RPMI7951 (cell line): Measurements from ENCODE around the gene MNAT1. TPM values are rescaled to one million over a fixed set of nuclear protein-coding genes. Genes with fewer than 3 reads are reported as not detected.

Source experiments
- DNase-seq: peaks from one replicate; pipeline ENCODE4 v3.0.0-alpha.2; 2012; ENCODE audit warnings: low read depth
- total RNA-seq: library from RNA; depleted of rRNA; stranded (reverse); fragments of >200 nt; shearing (Covaris generic); gene quantifications from 2 replicates; pipeline ENCODE4 v1.2.3, GENCODE V29; 2014

Gene MNAT1
- total RNA-seq, 1 experiment from 2014 or later: 75.5 TPM

- DNase-seq: peak; percentile 21
These were observed 233.5 kb downstream of the MNAT1 start for GRCh38 chr14:60968099-60968498.

GRCh38 chr14:60968671-60969070 lies 234.1 kb downstream of the MNAT1 start:
- DNase-seq: no peak

GRCh38 chr14:60970146-60970545 lies 235.6 kb downstream of the MNAT1 start:
- no peak for DNase-seq

- no peak for DNase-seq
These were observed 236.7 kb downstream of the MNAT1 start for GRCh38 chr14:60971271-60971670.

DNA sequence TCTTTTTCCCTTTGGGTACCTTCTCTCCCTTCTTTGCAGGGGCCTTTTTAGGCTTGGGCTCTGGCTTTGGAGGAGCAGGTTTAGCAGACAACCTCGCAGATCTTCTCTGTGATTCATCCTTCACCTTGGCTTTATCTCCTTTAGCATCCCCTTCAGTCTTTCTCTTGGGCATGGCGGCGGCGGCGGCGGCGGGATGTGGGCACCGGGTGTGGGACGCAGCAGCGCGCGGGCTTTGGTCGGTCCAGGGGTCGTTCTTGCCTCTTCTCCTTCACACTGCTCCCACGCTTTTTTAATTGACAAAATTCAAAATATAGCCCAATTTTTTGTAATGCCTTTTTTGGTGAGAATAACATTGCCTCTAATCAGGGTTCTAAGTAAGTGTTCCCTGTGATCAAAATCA lies 237.7 kb downstream of the MNAT1 start:
- no peak for DNase-seq

DNA sequence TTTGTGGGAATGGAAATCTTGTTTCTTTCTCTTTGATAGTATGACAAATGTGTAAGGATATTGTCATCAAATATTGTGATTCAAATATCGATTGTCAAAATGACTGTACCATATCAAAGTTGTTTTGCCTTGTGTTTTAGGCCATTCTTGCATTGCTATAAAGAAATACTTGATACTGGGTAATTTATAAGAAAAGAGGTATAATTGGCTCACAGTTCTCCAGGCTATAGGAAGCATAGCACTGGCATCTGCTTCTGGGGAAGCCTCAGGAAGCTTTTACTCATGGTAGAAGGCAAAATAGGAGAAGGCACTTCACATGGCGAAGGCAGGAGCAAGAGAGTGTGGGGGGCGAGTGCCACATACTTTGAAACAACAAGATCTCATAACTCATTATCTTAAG lies 238.5 kb downstream of the MNAT1 start:
- DNase-seq: no peak

GRCh38 chr14:60974090-60974651 lies 239.6 kb downstream of the MNAT1 start:
- DNase-seq: no peak

- DNase-seq: no peak
These were observed 241.0 kb downstream of the MNAT1 start for GRCh38 chr14:60975551-60975950.

- DNase-seq: peak; percentile 7
These were observed 243.3 kb downstream of the MNAT1 start for GRCh38 chr14:60977847-60978246.

- DNase-seq: peak; percentile 93
These were observed 246.5 kb downstream of the MNAT1 start, which contains the start of the genes SLC38A6 and TRMT5 for GRCh38 chr14:60980811-60981632. SLC38A6 (plus strand) TSS chr14:60981245; CDS start chr14:60981278, 33 bp downstream. TRMT5 (minus strand) TSS chr14:60981079; CDS start chr14:60980973, 106 bp downstream.

DNA sequence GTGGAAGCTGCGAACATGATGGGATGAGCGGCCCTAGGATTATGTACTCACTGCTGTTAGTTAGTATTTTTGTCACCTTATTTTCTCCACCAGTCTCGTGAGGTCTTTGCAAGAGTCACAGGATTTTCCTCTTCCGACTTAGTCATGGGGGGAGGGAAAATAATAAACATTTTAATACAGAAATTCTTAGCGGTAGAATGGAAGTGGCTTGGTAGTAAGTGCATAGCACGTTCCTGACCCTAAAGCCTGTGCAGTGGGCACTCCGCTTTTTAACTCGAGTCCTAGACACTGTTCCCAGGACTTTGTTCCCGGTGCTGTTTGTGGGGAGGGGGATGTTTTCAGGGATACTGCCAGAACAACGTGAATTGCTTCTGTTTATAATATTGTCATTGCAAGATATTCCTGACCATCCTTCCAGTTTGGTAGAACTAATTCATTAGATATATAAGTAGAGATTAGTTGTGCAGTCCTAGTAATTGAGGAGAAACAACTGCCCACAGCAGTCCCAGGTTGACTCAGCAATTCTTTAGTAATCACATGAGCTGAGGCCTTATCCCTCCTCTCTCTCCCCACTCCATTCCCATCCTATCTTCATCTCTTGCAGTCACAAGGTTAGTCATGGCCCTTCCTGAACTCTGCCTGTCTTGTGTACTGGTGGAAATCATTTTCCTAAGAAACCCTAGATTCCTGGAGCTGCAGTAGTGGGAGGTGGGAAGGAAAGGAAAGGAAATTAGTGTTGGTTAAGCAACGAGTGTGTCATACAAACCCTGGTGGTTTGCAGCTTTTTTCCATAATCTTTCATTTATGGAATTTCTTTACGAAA lies 247.3 kb downstream of the MNAT1 start:
- peak; percentile 72 for DNase-seq

DNA sequence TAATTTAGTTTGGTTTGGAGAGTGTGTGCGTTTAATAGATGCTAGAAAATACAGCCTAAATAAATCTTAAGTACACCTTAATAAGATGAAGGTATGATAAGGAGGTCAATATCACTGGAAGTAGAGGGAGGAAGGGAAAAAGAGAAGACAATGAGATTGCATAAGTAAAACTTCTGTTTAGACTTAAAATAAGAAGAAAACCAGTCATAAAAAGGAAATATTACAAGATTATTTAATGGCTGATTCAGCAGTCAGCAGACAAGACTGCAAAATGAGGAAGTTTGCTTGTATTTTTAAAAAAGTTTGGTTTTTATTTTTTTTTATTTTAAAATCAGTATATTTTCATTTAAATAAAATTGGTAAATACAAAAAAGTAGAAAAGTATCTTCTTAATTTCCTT lies 249.6 kb downstream of the MNAT1 start:
- no peak for DNase-seq

- no peak for DNase-seq
These were observed 251.9 kb downstream of the MNAT1 start for GRCh38 chr14:60986500-60986899.

GRCh38 chr14:60989599-60989998 lies 255.0 kb downstream of the MNAT1 start:
- DNase-seq: no peak

- no peak for DNase-seq
These were observed 264.1 kb downstream of the MNAT1 start for GRCh38 chr14:60998617-60999016.

DNA sequence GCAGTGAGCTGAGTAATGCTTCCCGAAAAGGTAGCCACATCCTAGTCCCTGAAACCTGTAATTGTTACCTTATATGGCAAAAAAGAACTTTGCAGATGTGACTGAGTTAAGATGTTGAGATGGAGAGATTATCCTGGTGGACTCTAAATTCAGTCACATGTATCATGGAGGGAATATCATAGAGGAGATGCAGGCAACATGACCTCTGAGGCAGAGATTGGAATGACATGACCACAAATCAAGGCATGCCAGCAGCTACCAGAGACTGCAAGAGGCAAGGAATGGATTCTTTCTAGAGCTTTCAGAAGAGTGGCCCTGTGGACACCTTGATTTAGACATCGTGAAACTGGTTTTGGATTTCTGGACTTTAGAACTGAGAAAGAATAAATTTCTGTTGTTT lies 265.0 kb downstream of the MNAT1 start:
- DNase-seq: no peak

DNA sequence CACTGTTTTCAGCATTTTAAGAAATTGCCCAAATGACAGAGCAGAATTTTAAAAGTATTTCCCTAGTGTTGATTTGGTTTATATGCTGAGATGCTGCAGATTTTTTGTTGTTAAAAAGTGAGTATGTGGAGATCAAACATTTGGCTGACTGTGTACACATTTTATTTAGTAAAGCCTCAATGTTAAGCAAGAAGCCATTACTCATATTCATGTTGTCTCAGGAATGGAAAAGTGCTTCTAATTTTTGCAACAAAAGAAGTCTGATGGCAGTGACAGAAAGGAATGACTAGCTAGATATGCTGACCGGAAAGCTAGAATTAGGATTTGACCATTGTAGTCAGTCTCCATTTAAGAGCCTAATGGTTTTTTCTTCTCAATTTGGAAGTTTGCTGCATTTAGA lies 269.0 kb downstream of the MNAT1 start:
- no peak for DNase-seq

GRCh38 chr14:61019537-61019936 lies 285.0 kb downstream of the MNAT1 start:
- no peak for DNase-seq
